GM04504 (cell line): Measurements from ENCODE around the gene PRSS8.
"Not testable (repeated sequence)": the region's sequence is repeated elsewhere in the genome, so short reads cannot be mapped to it uniquely, and the experiment has no call there.

ENCODE experiments used
- DNase-seq: peaks from one replicate; pipeline ENCODE4 v3.0.0-alpha.2; 2012; ENCODE audit warnings: low read depth

Gene PRSS8

DNA sequence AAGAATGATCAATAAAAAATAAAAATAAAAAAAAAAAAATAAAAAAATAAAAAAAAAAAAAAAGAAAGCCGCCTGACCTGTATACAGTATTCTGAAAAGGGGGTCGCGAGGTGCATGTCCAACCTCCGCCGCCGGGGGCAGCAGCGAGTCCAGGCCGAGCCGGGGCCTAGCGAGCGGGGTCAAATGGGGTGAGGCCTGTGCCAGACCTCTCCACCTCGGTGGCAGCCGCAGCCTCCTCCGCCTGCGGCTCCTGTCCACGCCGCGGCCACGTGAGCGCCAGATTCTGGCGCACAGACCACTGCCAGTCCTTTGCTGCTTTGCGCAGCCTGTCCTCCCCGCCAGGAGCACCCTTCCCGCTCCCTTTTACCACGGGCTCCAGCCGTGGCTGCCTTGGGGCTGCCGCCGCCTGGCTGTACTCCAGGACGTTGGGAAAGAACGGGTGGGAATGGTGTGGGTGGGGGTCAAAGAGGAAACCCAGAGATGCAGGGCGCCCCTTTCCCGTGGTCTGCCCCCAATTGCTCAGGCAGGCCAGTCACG, 29.8 kb downstream of the PRSS8 start:
- peak; percentile 36 for DNase-seq

DNA sequence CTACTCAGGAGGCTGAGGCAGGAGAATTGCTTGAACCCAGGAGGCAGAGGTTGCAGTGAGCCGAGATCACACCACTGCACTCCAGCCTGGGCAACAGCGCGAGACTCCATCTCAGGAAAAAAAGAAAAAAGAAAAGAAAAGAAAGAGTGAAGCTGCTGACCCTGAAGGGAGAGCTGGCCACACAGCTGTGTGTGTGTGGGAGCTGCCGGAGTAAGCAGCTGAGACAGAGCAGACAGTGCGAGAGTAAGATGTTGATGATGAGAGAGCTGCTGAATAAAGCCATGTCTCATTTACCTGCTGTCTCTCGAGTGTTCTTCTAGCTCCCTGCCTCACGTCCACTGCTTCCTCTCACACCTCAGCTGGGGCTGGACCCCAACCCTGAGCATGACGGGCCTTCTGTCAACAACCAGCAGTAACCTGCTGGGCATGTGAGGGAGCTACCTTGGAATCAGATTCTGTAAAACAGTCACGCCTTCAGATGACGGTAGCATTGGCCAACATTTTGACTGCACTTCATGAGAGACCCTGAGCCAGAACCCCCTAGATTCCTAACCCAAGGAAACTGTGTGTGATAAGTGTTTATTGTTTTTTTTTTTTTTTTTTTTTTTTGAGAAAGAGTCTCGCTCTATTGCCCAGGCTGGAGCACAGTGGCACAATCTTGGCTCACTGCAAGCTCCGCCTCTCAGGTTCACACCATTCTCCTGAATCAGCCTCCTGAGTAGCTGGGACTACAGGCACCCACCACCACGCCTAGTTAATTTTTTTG, 34.5 kb downstream of the PRSS8 start:
- DNase-seq = not testable (repeated sequence)

DNA sequence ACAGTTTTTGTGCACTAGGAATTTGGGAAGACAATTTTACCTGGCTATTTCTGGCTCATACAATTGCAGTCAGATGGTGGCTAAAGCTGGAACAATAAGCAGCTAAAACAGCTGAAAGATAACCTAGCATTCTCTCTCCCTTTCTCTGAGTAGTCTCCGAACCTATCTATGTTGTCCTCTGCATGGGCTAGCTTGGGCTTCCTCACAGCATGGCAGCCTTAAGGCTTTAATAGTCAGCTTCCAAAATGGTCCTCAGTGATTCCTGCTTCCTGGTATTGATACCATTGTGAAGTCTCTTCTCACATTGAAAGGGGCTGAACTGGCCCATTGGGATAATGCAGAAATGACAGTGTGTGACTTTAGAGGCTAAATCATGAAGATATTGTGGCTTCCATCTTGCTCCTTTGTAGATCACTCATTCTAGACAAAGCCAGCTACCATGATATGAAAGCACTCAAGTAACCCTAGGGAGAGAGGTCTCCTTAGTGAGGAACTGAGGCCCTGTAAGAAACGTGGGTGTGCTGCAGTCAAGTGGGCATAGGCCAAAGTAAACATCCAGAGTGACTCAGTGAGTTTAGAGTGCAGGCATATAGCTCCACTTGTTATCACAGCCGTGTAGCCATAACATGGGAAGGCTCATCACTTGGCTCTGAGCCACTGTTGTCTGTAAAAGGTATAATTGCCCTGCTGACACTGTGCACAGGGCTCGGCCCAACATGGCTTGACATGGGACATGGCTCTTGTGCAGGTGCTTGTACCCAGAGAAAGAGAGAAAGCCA, 35.5 kb downstream of the PRSS8 start:
- DNase-seq = no peak

DNA sequence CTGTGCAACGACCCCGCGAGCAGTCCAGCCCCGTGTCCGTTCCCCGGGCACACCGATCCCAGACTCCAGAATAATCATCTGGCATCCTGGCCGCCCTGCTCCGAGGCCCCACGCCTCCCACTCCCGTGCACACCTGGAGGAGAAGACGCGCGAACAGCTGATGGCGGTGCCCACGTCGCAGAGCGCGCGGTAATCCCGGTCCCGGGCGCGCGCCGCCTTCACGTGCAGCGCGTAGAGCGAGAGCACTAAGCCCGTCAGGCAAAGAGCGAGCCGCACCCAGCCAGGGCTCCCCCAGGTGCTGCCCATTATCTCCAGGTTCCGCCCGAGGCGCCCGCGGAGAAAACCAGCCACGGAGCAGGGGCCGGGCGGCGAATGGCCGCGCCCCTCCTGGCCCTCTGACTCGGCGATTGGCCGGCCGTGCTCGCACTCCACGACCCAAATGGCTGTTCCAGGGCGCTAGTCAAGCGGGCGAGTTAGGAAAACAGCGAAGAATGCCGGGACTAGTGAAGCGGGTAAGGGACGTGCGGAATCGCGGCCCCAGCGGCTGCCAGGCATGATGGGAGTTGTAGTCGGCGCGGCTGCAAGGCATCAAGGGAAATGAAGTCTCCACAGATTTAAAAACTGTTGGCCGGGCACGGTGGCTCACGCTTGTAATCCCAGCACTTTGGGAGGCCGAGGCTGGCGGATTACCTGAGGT, 41.0 kb downstream of the PRSS8 start, which contains the start of gene VKORC1:
Gene VKORC1, minus strand, starts transcription at position 374 of the 697 bp plus-strand sequence. Its CDS starts 68 bp downstream, at position 306.
- peak; percentile 96 for DNase-seq

DNA sequence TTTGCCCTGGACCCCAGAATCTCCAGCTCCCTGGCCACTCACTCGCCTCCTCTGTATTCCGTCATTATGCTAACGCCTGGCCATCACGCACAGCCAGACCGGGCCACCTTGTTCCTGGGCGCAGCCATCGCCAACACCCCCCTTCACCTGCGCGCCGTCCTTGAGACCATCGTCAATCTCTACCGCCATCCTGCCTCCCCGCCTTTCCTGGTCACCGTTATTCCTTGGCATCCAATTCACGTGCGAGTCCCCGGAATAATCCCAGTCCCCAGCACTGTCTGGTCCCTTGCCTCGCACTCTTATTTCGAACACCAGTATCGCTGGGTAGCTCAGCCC, 41.5 kb downstream of the PRSS8 start:
- no peak for DNase-seq

DNA sequence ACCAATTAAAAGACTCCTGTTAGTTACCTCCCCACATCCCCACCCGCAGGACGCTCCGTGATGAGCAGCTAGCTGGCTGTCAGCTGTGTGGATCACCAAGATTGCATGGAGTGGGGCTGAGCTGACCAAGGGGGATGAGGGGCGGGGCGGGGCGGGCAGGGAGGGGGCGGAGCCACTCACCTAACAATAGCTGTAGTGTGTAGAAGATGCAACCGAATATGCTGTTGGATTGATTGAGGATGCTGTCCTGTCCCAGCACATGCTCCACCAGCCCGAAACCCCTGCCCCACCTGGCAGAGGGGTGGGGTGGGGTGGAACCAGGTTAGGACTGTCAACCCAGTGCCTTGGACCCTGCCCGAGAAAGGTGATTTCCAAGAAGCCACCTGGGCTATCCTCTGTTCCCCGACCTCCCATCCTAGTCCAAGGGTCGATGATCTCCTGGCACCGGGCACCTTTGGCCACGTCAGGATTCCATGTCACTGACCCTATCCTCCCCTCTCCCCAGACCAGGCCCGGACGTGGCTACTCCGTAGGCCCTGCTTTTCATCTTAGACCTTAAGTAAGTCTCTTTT, 42.3 kb downstream of the PRSS8 start:
- DNase-seq = no peak

DNA sequence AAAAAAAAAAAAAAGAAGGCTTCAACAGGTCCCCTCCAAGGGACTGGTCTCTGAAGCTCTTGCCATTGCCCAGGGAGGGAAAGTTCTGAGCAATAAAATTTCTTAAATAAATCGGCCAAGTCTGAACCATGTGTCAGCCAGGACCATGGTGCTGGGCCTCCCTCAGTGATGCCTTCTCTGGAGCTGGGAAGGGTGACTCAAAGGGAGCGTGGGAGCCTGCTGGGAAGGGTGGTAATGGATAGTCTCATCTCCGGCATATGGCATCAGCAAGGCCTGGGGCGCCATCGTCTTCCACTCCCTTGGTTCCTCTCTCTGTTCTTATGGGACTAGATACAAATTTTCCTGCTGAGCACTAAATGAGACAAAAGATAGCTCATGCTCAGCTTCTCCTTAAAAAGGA, 43.2 kb downstream of the PRSS8 start:
- peak; percentile 54 for DNase-seq

DNA sequence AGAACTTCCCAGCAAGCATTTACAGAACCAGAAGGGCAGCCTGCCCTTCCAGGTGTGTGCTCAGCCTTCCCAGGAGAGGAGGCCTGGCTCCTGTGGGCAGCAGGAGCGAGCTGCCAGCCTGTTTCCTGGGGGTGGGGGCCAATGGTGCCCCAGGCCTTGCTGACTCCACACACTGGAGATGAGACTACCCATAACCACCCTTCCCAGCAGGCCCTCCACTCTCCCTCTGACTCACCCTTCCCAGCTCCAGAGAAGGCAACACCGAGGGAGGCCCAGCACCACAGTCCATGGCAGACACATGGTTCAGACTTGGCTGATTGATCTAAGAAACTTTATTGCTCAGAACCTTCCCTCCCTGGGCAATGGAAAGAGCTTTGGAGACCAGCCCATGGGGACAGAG, 45.0 kb downstream of the PRSS8 start:
- DNase-seq = peak; percentile 47

DNA sequence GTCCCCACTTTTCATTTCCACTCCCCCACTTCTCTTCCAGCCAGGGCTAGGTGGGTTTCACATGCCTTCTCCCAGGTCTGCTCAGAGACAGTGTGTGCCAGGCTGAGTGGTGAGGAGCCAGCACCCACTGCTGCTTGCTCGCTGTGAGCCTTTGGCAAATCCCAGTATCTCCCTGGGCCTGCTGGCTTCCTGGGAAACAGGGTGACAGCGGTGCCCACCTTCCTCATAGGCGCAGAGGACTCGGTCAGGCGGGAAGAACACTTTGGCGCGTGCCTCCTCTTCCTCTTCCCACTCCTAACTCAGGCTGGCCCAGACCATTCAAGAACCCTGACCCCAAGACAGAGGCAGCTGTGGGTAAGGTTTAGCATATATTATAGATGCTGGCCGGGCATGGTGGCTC, 46.3 kb downstream of the PRSS8 start:
- DNase-seq = no peak

DNA sequence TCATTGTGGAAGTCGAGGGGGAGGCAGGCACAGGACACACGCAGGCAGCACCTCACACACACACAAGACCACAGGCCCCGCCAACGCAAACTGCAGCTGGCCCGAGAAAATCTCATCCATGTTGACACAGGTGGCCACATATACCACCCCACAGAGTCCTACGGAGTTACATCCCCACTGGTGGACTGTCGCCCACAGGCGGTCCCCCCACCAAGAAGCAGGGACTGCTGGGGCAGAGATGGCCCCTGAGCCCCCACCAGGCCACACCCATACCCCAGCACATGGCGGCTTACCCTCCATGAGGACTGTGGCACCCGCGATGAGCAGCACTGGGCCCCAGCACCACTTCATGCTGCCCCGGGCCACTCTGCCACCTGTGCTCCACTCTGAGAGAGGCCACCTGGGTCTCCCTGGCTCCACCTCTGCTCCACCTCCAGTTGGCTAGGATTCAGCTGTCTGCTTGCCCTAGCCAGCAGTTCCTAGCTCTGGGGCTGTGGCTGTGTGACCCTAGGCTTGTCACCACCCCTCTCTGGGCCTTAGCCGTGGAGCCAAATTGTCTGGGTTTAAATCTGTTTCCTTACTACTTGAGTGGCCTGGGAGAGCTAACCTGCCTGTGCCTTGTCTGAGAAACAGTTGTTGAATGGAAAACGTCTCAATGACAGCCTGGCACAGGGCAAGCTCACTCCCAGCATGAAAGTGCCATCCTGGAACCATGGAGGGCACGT, 46.9 kb downstream of the PRSS8 start, which contains the start of gene PRSS53:
Gene PRSS53, minus strand, starts transcription at position 485 of the 725 bp plus-strand sequence. Its CDS starts 134 bp downstream, at position 351.
- DNase-seq = no peak

DNA sequence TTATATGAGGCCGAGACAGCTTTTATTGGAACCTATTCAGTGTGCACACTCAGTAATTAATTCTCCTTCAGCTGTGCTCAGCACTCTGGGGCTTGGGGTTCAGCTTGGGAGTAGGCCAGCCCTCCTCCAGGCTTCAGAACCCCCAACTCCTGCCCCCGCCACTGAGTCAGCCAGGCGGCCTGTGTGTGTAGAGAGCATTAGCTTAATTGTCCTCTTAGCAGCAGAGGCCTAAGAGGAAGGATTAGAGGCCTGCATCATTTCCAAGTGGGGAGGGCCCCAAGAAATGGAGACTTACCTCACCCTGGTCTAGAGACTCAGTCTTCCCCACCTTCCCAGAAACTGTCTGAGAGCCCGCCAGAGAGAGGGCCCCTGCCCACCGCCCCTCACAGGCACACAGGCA, 47.6 kb downstream of the PRSS8 start:
- no peak for DNase-seq

DNA sequence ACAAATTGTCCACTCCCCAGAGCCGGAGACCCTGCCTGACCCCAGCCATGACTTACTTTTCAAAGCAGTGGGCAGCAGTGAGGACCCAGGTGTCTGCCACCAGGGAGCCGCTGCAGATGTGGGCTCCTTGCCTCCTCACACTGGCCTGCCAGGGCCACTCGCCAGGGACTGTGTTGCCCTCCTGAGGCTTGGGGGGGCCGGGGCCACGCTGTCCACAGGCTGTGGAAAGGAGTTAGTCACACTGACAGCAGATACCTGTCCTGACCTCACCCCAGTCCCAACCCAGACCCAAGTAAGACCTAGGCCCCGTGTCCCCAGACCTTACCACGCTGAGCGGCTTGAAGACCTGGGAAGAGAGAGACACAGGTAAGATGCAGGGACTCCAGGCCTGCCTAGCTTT, 48.0 kb downstream of the PRSS8 start:
- no peak for DNase-seq

DNA sequence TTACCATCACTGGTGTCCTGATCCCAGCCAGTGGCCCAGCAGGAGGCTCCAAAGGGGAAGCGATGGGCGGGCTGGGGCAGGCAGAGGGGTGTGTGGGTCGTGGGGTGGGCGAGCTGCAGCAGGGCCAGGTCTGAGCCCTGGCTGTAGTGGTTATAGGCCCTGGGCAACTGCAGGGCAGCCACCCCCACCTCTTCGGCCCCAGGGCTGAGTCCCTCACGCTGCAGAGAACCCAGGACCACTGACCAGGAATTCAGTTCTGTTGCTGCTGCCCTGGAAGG, 49.0 kb downstream of the PRSS8 start:
- DNase-seq = no peak

DNA sequence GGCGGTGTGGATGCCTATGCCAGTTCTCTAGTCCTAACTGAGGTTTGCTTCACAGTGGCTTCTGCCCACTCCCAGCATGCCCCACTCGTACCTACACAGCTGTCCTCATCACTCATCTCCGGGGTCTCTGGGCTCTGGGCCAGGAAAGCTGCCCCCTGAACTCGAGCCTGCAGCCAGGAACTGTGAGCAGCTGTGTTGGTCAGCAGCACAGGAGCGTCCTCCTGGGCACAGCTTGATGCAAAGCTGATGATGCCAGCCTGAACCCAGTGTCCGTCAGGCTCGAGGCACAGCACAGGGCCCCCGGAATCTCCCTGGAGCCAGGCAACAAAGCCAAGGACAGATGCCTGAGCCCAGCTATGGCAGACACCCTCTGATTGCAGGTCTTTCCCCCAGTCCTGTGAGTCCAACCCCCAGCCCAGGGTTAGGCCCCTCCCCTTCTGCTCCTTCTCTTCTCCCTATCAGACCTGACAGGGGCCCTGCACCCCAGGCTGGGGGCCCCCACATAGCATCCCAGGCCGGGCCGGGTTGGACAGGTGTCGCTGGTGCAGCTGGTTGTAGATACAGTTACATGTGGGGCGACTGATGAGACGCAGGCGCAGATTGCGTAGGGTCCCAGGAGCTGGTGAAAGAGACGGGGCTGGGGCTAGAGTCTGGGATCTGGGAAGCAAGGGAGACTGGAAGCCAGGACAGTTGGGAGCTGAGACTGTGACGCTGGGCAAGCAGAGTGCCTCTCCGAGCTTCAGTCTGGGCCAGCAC, 49.5 kb downstream of the PRSS8 start:
- no peak for DNase-seq

DNA sequence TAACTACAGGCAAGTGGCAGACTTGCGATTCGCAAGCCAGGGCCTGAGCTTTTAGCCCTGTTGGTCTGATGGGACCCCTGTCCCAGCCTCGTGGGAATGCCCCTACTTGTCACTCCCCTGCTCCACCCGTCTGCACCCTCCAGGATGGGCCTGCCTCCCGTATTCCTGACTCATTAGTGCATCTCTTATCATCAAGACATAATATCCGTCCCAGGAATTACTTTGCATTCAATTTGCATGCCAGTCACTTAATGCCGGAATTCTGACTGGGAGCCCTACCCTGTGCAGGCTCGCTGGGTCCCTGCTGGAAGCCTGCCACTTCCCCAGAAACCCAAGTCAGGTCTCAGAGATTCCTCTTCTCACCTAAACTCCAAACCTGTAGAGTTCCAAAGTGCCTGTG, 50.1 kb downstream of the PRSS8 start:
- DNase-seq = no peak

DNA sequence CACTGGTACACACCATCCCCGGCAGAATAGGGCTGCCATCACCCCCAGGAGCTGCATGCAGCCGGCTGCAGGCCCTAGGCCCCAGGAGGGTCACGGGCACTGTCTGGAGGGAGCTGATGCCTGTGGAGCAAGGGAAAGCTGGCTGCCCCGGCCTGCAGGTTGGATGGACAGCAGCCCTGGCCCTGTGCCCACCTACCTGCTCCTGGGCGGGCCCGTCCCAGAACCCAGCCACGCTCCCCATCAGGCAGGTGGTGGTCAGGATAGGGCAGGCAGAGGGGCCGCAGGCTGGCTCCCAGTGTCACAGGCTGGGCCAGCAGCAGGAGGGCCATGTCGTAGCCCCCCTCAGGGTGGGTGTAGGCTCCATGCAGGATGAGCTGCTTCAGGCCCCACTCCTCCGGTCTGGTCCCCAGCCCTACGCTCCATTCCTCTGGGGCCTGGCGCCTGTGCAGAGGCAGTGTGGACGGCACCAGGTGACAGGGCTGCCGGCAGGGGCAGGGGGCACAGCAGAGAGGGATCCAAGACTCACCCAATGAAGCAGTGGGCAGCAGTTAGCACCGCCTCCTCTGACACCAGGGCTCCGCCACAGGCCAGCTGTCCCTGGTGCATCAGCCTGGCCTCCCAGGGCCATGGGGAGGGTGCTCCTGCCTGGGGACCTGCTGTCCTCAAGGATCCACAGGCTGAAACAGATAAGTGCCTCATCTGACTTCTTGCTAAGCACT, 50.8 kb downstream of the PRSS8 start:
- DNase-seq = no peak

DNA sequence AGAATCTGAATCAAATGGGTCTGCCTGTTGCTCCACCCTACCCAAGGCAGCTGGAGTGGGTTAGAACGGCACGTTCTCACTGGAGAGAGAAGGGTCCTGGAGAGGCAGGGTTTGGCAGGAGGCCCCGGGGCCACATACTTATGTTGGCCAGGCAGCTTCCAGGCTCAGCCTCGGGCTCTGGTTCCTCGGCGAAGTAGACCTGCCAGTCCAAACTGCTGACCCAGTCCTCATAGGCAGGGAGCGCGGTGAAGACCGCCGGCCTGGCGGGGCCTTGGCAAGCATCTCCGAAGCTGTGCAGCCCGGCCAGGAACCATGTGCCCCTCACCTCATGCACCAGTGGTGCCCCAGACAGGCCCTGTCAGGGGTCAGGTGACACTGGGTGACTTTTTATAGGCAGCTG, 51.5 kb downstream of the PRSS8 start:
- DNase-seq = no peak

DNA sequence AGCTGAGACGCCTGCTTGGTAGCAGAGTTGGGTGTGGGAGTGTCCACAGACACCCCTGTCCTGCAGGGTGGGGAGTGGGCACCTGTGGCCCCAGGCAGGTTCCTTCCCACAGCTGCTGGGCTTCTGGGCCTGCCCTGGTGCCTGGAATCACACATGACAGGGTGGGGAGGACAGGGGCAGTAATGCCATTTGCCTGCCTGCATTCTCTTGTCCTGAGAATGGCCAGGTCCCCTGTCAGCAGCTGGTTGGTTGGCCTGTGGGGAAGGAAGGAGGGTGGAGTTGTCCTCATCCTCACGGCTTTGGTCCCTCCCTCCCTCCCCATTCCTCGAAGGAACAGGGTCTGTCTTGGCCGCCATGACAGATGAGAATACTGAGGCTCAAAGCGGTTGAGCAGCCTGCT, 52.0 kb downstream of the PRSS8 start:
- DNase-seq = no peak

DNA sequence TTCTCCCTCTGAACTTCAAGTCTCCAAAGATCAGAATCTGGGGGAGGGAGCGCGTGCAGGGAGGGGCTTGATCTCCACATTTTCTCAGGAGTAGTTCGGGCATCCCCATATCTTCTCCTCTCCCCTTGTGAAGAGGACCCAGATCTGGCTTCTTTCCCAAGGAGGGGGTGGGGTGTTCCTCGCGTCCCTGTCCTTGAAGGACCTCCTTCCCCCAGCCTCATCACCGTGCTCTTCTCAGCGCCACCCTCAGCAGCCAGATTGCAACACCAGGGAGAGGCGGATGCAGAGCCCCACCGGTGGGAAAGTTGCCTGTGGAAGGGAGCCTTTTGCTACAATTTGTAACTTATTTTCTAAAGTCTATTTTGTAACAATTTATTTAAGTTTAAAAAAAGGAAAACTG, 52.4 kb downstream of the PRSS8 start:
- no peak for DNase-seq

DNA sequence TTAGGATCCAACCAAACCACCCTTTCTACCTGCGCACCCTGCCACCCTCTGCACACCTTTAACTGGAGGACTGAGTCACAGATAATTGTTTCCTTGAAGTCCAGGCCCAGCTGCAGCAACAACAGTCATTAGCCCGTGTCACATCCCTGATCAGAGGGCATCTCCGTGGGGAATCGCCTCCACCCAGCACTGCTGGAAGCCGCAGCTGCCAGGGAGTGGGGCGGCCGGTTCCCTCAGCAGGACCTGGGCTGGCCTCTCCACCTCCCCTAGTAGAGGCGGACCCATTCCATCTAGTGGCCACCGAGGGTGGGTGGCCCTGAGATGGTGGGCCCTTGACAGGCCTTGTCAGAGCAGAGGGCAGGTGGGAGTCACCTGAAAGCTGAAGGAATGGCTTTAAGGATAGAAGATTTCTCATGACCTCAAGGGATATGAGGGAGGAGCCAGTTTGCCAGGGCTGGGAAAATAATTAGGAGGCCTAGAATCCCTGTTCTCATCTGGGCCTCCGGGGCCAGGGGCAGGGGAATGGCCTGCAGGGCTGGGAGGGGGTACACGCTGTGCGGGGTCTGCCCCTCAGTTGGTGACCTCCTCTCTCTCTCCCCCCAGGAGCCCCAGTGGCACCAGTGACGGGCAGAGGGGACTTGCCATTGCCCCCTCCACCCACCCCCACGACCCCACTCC, 53.0 kb downstream of the PRSS8 start:
- DNase-seq = no peak
